AML-193 (cell line): ENCODE data around the gene CABCOCO1.
"Not testable (repeated sequence)": the region's sequence is repeated elsewhere in the genome, so short reads cannot be mapped to it uniquely, and the experiment has no call there.

Experiments used
- DNase-seq, 2 experiments: peaks; one replicate each; lab custom pipeline; 2025; lab: John Stamatoyannopoulos, UW

The CABCOCO1 gene

DNA sequence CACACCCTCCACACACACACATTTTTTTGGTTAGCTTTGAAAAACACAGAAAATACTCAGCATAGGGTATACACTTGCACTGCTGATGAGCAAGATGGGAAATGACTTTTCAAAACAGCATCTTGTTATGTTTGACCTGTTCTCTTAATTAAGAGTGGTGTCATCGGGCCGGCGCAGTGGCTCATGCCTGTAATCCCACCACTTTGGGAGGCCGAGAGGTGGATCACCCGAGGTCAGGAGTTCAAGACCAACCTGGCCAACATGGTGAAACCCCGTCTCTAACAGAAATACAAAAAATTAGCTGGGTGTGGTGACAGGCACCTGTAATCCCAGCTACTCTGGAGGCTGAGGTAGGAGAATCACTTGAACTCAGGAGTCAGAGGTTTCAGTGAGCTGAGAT, 56.7 kb downstream of the CABCOCO1 start:
- DNase-seq: not testable (repeated sequence)

DNA sequence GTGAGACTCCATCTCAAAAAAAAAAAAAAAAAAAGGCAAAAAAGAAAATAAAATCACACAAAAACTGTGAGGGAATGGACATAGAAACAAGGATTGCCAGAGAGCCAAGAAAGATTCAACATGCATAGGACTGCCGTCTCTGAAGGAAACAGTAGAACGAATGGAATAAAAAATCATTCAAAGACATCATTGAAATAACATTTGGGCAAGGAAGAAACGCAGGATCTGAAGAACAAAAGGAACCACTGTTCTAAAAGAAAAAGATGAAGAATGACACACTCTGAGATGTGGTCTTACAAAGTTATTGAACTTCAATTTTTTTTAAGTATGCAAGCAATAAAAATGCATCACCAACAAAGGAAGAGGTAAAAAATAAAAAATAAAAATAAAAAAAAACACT, 57.2 kb downstream of the CABCOCO1 start:
- no peak for DNase-seq

DNA sequence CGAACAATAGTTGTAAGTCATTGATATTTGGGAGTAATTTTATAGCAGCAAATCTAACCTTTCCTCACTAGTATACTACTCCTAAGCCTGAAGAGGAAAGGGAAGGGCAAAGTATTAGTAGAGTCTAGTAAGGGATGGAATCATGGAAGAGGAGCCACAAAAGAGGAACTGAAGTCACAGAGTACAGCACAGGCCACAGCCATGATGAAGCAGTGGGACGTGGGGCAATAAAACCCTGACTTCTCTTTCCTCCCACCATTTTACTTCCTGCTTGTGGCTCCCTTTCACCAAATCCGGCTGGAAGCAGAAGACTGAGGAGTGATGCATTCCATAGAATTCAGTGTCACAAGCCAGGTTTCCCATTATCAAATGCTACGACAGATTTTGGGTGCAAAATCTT, 58.7 kb downstream of the CABCOCO1 start:
- no peak for DNase-seq

DNA sequence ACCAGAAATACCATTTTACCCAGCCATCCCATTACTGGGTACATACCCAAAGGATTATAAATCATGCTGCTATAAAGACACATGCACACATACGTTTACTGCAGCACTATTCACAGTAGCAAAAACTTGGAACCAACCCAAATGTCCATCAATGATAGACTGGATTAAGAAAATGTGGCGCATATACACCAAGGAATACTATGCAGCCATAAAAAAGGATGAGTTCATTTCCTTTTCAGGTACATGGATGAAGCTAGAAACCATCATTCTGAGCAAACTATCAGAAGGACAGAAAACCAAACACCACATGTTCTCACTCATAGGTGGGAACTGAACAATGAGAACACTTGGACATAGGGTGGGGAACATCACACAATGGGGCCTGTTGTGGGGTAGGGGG, 62.5 kb downstream of the CABCOCO1 start:
- not testable (repeated sequence) for DNase-seq

DNA sequence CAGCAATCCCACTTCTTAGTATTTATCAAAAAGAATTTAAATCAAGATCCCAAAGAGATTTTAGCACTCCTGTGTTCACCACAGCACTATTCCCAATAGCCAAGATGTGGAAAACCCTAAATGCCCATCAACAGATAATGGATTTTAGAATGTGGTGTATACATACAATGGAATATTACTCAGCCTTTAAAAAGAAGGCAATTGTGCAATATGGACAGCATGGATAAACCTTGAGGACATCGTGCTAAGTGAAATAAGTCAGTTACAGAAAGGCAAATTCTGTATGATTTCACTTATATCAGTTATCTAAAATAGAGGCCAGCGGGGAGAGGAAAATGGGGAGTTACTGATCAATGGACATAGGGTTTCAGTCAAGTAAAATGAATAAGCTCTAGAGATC, 66.9 kb downstream of the CABCOCO1 start:
- DNase-seq: no peak

DNA sequence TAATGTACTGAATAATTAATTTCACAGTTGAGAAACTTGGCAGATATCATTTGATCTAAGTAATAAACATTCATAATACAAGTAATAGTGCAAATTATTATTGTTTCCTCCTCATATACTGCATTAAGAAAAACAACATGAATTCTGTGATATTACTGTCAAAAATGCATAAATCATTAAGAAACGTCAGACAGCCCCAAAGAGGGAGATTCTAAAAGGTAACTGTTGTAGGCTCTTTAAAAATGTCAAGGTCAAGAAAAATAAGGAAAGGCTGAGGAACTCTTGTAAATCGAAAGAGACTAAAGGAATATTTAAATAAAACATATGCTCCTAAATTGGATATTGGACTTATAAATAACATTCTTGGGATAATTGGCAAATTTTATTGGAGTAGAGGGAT, 67.9 kb downstream of the CABCOCO1 start:
- no peak for DNase-seq

DNA sequence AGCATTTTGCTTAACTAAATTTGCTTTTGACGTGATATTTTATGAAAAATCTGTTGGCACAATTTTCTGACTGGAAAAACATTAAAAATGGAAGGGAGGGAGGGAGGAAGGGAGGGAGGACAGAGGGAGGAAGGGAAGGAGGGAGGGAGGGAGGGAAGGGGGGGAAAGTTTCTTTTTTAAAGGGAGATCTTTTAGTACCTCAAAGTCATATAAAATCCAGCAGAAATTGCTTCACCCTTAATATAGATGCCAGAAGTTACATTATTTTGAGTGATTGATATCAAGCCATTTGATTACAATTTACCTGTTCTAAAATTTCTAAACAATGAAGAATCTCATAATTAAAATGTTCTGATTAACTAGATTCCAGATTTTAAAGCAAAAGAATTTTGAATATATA, 68.9 kb downstream of the CABCOCO1 start:
- DNase-seq: no peak

DNA sequence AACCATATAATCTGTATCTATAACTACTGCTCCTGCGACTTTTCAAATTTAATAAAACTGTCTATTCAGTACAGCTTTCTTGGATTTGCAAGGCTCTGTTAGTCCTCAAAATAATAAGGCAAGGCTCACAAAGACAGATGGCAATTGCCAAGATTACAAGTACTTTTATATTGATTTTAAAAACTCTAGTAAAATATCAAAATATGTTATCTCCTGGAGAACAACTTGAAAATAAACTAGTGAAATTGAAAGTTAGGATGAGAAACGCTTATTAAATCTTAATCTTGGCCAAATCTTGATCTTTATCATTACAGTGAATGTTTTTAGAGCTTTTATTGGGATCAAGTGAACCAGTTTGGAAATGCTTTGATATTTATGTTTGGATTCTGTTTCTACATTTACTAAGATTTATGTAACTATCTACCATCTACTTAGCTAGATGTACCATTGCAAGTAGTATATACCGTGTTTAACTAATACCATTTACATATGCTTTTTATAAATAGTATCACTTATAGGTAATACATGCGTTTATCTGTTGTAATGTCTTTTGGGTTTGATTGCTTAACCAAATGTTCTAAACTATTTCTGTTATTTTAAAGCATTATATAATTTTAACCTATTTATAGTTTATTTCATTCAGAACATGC, 70.0 kb downstream of the CABCOCO1 start:
- DNase-seq: no peak

DNA sequence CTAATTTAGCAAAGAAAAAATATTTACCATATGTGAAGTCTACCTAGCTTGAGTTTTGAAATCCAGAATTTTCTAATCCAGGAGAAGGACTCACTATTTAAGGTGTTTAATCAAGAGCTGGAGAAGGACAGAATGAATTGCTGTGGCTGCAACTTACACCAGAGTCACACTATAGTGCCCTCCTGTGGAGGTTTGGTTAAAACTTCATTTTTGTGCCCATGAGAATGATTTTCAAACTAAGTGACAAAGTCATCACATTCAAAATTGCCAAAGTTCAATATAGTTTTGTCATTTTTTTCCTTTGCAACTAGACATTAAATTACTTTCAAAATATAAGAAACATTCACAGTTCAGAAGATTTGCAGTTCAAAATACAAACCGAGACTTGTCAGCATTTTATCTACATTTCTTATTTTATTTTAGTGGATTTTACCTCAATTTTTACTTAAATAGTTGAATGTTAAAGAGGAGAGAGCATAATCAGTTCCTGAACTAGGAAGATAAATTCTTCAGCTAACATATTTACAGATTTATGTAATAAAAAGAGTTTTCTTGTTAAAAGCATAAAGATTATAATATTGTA, 70.7 kb downstream of the CABCOCO1 start:
- peak in 1 of 2 experiments; percentile 22 for DNase-seq

DNA sequence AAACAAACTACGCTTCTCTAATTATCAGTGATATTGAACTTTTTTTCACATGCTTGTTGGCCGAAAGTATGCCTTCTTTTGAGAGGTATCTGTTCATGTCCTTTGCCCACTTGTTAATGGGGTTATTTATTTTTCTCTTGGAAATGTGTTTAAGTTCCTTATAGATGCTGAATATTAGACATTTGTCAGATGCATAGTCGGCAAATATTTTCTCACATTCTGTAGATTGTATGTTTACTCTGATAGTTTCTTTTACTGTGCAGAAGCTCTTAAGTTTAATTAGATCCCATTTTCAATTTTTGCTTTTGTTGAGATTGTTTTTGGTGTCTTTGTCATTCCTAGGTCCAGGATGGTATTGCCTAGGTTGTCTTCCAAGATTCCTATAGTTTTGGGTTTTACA, 73.2 kb downstream of the CABCOCO1 start:
- DNase-seq: no peak

DNA sequence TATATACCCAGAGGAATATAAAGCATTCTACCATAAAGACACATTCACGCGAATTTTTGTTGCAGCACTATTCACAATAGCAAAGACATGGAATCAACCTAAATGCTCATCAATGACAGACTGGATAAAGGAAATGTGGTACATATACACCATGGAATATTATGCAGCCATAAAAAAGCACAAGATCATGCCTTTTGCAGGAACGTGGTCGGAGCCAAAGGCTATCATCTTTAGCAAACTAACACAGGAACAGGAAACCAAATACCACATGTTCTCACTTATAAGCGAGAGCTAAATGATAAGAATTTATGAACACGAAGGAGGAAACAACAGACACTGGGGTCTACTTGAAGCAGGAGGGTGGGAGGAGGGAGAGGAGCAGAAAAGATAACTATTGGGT, 74.7 kb downstream of the CABCOCO1 start:
- not testable (repeated sequence) for DNase-seq

DNA sequence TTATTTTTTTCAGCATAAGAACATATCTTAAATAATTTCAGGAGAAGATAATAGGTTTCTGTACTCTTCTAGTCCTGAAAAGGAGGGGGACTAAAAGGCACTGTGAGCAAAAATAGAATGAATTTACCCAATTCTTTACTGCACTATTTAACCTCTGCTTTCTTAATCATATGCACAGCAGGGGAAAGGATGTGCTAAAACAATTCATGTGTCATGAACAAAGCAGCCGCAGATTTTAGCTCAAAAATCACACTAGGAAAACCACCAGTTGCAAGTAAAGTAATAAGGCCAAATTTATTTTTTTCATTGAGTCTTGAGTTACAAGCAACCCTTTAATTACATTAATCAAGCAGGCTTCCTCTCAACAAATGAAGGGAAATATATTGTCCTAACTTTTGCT, 80.1 kb downstream of the CABCOCO1 start:
- no peak for DNase-seq

DNA sequence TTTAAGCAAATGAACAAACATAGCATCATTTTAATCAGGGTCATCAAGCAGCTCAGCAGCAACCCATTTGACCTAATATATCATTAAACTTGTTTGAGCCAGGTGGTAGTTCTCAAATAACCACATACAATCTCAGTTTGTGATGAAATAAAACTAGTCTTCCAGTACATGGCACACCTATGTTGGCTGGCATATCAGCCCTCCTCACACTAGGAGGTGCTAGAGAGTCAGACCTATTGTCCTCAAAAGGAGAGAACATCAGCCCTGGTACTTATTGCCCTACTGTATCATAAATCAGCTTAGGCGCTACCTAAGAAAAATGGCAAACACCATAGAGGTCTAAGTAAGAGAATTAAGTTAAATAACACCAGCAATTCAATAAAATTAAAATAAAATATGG, 81.7 kb downstream of the CABCOCO1 start:
- no peak for DNase-seq

DNA sequence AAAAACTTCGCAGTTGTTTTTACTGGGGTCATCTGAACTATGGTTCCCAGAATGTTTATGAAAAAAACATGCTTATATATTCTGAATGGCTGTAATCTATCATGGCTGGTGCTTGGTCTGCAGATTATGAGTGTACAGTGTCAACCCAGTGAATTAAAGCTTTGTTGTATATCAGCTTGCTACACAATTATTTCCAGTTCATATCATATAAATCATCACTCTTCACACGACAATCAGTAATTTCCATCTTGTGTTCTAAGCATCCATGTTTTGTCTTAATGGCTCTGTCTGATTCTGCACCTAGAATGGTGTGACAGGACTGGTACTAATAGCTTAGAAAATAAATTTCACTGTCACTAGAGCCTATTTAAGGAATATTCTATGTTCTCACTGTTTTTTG, 83.6 kb downstream of the CABCOCO1 start:
- DNase-seq: no peak

DNA sequence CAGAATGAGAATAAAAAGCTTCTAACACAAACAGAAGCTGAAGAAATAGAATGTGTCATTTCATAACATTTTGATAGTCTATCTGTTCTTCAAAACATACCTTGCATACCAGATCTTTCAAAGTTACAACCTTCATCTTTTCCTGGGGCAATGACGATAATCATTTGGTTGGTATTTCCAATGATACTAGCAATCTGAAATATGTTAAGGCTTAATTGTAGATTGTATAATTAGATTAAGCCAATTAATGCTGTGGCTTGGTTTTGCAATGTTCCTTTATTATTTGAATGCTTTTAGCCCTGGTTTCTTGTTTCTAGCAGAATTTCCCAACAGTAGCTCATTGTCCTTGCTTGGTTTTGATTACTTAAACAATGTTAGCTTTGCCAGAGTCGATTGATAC, 84.6 kb downstream of the CABCOCO1 start:
- DNase-seq: no peak

DNA sequence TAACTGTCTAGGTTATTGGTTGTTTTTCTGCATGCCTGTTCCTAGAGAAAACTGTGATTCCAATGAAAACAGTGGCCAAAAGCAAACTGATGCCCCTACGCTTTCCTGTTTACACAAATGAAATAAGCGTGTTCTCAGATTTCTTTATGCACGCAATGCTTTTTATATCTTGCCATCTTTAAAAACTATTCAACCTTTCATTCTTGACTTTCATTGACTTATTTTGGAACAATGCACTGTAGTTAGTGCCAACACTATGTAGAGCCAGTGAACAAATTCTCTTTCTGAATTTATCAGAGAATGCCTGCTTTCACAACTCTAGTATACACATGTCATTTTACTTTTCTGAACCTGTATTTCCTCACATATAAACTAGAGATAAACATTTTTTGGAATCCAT, 86.6 kb downstream of the CABCOCO1 start:
- no peak for DNase-seq

DNA sequence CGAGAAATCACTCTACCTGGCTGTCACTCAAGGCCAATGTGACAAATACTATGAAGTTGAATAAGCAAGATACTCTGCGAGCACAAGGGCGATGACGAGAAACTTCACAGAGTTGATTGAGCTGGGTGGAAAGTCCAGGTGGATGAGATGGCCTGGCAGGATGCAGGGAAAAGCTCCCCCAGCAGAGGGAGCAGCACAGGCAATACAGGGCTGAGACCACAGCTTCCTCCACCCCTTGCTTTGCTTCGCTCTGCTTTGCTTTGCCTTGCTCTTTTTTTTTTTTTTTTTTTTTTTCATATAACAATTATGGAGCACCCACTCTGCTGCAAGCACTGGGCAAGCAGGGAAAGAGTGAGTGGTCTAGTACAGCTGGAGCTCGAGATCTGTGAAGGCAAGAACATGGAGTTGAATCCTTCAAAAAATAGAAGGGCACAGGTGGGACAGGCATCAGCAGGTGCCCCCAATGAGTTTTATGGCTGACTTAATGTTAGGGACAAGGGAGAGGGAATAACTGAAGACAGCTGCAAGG, 88.3 kb downstream of the CABCOCO1 start:
- peak; percentile 11 to 18 for DNase-seq

DNA sequence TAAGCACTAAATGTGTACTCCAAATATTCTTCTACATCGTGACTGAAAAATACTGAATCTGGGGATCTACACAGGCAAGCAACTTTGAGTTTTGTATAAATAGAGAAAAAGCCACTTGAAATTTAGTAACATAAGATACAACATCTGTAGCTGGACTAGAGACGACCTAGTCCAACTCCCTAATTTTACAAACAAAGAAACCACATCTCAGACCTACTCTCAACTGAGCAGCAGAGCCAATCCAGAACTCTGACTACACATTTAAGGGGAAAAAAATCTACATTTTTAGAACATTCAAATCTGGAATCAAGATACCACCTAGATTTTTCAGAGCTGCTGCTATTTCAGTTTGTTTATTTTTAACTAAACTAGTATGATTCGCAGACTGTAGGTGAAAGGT, 88.9 kb downstream of the CABCOCO1 start:
- no peak for DNase-seq

DNA sequence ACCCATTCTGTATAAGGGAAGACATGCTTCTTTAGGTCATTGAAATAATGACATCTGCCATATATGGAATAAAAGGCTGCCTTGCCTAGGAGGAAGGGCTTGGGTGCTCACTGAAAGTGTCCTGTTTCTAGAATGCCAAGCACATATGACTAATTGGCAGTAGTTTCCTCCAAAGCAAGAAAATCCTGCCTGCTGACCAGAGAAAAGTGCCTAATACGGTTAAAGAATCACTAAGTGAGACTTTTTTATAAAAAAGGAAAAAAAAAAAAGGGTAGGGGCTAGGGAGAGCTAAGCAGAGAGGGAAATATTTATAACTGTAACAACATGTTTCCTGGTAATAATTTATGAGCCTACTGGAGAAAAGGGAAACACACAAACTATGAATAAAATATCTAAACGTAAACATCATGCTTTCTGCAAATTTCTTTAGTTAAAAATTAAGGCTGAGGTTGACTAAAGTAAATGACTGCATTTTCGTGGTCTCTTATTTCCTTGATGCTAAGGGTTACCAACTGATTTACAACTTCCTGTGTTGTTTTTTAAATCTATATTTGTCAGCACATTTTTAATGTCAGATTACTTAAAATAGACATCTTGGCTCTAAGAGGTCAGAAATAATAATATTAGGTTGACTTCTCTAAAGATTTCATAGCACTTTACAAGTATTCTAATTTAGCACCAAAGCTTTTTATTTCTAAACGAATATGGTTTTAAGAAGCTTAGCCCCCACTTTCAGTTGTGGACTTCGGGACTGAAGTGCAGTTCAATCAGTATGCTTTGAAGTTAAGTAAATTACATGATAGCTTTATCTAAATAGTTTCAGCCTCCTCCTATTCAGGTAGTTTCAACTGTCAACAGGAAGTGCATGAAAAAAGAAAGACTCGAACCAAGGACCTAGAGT, 89.6 kb downstream of the CABCOCO1 start:
- DNase-seq: no peak

DNA sequence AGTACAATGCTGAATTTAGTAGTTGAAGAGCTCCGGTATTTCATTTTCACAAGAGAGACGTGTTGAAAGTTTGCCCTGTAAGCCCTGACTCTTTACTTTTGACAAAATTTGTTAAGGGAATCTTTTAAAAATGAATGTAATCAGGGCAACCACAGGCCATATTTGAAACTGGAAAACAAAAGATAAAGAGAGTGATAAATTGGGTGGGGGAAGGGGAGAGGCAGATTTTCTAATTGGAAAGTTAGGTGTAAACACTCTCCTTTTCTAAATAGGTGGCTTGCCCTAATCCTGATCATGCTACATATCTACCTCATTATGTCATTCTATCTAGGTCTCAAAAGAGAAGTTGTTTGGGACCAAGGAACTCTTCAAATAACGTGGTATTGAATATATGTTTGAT, 90.7 kb downstream of the CABCOCO1 start:
- DNase-seq: no peak

DNA sequence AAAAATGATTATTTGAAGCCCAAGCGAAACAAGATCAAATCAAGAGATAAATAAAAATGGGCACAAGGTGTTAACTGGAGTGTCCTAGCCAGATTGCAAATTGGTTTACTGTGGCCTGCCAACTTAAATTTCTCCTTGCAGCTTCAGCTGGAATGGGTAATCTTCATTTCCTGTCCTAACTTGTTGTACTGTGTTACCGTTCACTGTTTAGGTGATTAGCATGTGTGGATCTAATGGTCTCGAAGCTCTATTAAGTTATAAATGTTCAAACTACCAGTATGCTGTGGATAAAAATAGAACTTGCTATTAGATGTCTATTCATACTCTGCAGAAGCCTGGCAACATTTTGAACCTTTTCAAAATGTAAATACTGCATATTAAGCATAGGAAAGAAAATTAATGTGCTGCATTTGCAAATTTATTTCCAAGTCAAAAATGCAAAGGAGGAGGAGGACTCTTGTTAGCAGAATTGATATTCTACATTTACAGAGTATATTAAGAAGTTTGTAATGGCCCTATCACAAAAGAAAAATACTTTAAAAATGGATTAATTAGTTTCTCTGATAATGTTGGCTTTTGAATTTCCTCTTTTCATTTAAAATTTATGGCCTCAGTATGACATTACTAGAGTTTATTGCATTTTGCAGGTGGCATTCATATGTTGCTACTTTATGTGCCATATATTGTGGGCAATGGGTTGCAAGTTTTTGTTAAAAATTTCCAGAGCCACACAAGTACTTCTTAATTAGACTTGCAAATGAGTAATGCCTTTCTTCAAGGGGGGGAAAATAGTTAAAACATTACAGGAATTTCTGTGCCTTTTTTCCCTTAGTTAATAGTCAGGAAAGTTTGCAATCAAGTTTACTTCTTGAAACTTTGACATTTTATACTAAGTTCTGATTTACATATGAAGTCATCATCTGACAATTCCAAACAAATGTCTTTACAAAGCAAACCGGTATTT, 92.1 kb downstream of the CABCOCO1 start:
- DNase-seq: no peak

DNA sequence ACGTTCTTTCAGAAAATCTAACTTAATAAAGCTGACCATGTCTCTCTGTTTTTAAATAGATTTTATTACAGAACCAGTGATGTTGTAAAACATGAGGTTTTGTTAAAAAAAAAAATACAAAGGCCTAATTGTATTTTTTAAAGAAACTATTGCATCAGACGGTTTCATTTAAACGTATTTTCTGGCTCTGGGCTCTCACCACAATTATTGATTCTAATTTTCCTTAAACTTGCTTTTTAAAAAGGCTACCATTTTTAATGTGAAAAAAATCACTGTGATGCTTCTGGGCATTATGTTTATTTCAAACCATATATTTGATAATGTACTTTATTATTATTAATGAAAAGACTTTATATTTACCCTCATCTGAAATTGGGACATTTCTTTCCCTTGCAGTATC, 94.3 kb downstream of the CABCOCO1 start:
- DNase-seq: no peak
